K562 (cell line): ENCODE results near the gene RNF180. TPM values are rescaled to one million over a fixed set of nuclear protein-coding genes. Genes with fewer than 3 reads are reported as not detected.

ENCODE experiments used
- ATAC-seq: fragments of 200-7000 bp; cut with Tn5 transposase; 3 replicates; pipeline ENCODE4 v1.9.1; 2020; ENCODE audit warnings: moderate library complexity
- BruUV-seq: library from RNA; stranded (reverse); fragments of 400-500 nt; replicated peaks from 2 replicates; lab custom pipeline; 2021; lab: Mats Ljungman, UMichigan
- CTCF ChIA-PET: fragments of 300-600 bp; formaldehyde crosslinking; extraction: SDS; loops from one replicate; lab custom pipeline; 2021; ENCODE audit warnings: low intra/inter-chr PET ratio; lab: Yijun Ruan, JAX
- POLR2A ChIA-PET: fragments of 300-600, 350-650 bp; sonication (Branson Sonifier 250); formaldehyde crosslinking; extraction: SDS; loops from one replicate; lab custom pipeline; 2021; ENCODE audit warnings: antibody characterized with exemption, inconsistent platforms; lab: Yijun Ruan, JAX
- DNase-seq, 4 experiments: peaks; one replicate each; pipeline versions ENCODE4 v3.0.0 to v3.0.0-alpha.2; 2011 to 2018; ENCODE audit warnings: low spot score in 3 of 4, mixed read lengths in 3 of 4; ENCODE audit errors: extremely low read depth in 1 of 4
- FAIRE-seq: peaks from 2 replicates; lab custom pipeline; 2011; peaks lifted over from hg19 to GRCh38; lab: Jason Lieb, UNC
- H2AFZ ChIP-seq: 2 replicates; pipeline ENCODE4 v1.6.0; 2011; ENCODE audit warnings: low read depth, low read length, control low read depth, inconsistent platforms
- H3K27ac ChIP-seq: fragments of 200-600 bp; 3 replicates; pipeline ENCODE4 v1.8.0; 2011; ENCODE audit warnings: low read depth, mild to moderate bottlenecking, control low read depth, inconsistent platforms, low read length, moderate library complexity, mixed read lengths; ENCODE audit errors: extremely low read depth
- H3K27me3 ChIP-seq, 2 experiments: fragments of 300-600 bp in 1 of 2; 2 replicates in 1 of 2; 3 replicates in 1 of 2; pipeline versions ENCODE4 v1.6.0 to v1.8.0; 2011; ENCODE audit warnings: inconsistent platforms in 2 of 2, low read length in 2 of 2, mild to moderate bottlenecking in 1 of 2, mixed read lengths in 1 of 2, moderate library complexity in 1 of 2; ENCODE audit not compliant: control insufficient read depth in 2 of 2, insufficient read depth in 2 of 2
- H3K36me3 ChIP-seq: fragments of 300-600 bp; 3 replicates; pipeline ENCODE4 v1.8.0; 2011; ENCODE audit warnings: mild to moderate bottlenecking, low read length, inconsistent platforms; ENCODE audit not compliant: control insufficient read depth, insufficient read depth
- H3K4me1 ChIP-seq, 2 experiments: fragments of 200-600 bp in 1 of 2; replicated peaks in 1 of 2; 2 replicates in 1 of 2; 3 replicates in 1 of 2; pipeline versions ENCODE4 v1.5.1 to v1.8.0; 2011; ENCODE audit warnings: inconsistent platforms in 2 of 2, low read length in 2 of 2, mild to moderate bottlenecking in 1 of 2, mixed read lengths in 1 of 2, moderate library complexity in 1 of 2; ENCODE audit not compliant: control insufficient read depth in 2 of 2, insufficient read depth in 2 of 2
- H3K4me2 ChIP-seq: 2 replicates; pipeline ENCODE4 v1.6.1; 2011; ENCODE audit warnings: low read length, control low read depth, inconsistent platforms, mixed read lengths; ENCODE audit not compliant: insufficient read depth
- H3K4me3 ChIP-seq: fragments of 200-600 bp; sonication (generic), shearing (Covaris generic); 2 replicates; pipeline ENCODE4 v1.5.1; 2016; ENCODE audit warnings: control low read depth, inconsistent platforms
- H3K79me2 ChIP-seq: fragments of 200-600 bp; 3 replicates; pipeline ENCODE4 v1.8.0; 2011; ENCODE audit warnings: low read length, inconsistent platforms; ENCODE audit not compliant: control insufficient read depth, insufficient read depth
- H3K9ac ChIP-seq, 2 experiments: 2 replicates each; pipeline versions ENCODE4 v1.6.0 to v1.6.1; 2011; ENCODE audit warnings: low read depth in 2 of 2, low read length in 2 of 2, control low read depth in 1 of 2, inconsistent platforms in 1 of 2, mild to moderate bottlenecking in 1 of 2, mixed read lengths in 1 of 2; ENCODE audit not compliant: insufficient read depth in 1 of 2
- H3K9me1 ChIP-seq: one replicate; pipeline ENCODE4 v1.6.0; 2011; ENCODE audit warnings: inconsistent platforms, mild to moderate bottlenecking, low read length, moderate library complexity; ENCODE audit not compliant: control insufficient read depth, insufficient read depth
- H3K9me3 ChIP-seq: replicated peaks from 2 replicates; pipeline ENCODE4 v1.5.1; 2011; ENCODE audit warnings: low read depth, low read length, inconsistent platforms; ENCODE audit not compliant: control insufficient read depth, insufficient read depth
- H4K20me1 ChIP-seq: replicated peaks from 2 replicates; pipeline ENCODE4 v1.6.1; 2011; ENCODE audit warnings: low read length, inconsistent platforms, mixed read lengths; ENCODE audit not compliant: control insufficient read depth, insufficient read depth
- CBX2 ChIP-seq: fragments of 200-600 bp; sonication (generic); IDR thresholded peaks from one replicate; pipeline ENCODE4 v1.6.1; 2012; ENCODE audit warnings: mild to moderate bottlenecking, low read length, inconsistent platforms; ENCODE audit not compliant: insufficient read depth, poor library complexity, severe bottlenecking
- EP400 ChIP-seq: fragments of 450-650 bp; IDR thresholded peaks from 2 replicates; pipeline ENCODE4 v1.6.1; 2017; ENCODE audit warnings: antibody characterized with exemption, mild to moderate bottlenecking, moderate library complexity
- HNRNPLL ChIP-seq: fragments of 200-400 bp; formaldehyde crosslinking; IDR thresholded peaks from 2 replicates; pipeline ENCODE4 v1.6.1; 2017; ENCODE audit warnings: low read length, low read depth, mild to moderate bottlenecking; ENCODE audit not compliant: poor library complexity, severe bottlenecking
- HNRNPUL1 ChIP-seq: fragments of 200-400 bp; formaldehyde crosslinking; IDR thresholded peaks from 2 replicates; pipeline ENCODE4 v1.6.1; 2017; ENCODE audit warnings: low read length
- HOXB6 ChIP-seq: fragments of 250-450 bp; sonication (Bioruptor Pico); IDR thresholded peaks from 2 replicates; pipeline ENCODE4 v1.5.1; 2022; ENCODE audit warnings: mild to moderate bottlenecking, borderline replicate concordance
- KAT8 ChIP-seq: fragments of 450-650 bp; IDR thresholded peaks from 2 replicates; pipeline ENCODE4 v1.6.1; 2016; ENCODE audit warnings: low read depth, mild to moderate bottlenecking
- LCOR ChIP-seq: sonication (generic); formaldehyde crosslinking; IDR thresholded peaks from 2 replicates; pipeline ENCODE4 v1.8.0; 2022; ENCODE audit warnings: mild to moderate bottlenecking, missing genetic modification reagents
- MAFG ChIP-seq: fragments of 450-650 bp; conservative IDR thresholded peaks from 2 replicates; pipeline ENCODE4 v1.6.1; 2016; ENCODE audit warnings: missing genetic modification characterization, missing compliant biosample characterization
- MLX ChIP-seq, 2 experiments: fragments of 450-650 bp in 1 of 2; sonication (generic) in 1 of 2; formaldehyde crosslinking; conservative IDR thresholded peaks; 2 replicates each; pipeline versions ENCODE4 v1.4.0 to v1.8.1; 2020 to 2022; ENCODE audit warnings: mild to moderate bottlenecking in 1 of 2, missing genetic modification reagents in 1 of 2
- NR2C2 ChIP-seq, 2 experiments: fragments of 200-800 bp in 1 of 2; sonication (Bioruptor generic) in 1 of 2; sonication (generic) in 1 of 2; formaldehyde crosslinking in 1 of 2; IDR thresholded peaks; 2 replicates each; pipeline versions ENCODE4 v1.6.1 to v1.8.0; 2016 to 2022; ENCODE audit warnings: mild to moderate bottlenecking in 1 of 2, missing compliant biosample characterization in 1 of 2, missing genetic modification characterization in 1 of 2, missing genetic modification reagents in 1 of 2
- SNRNP70 ChIP-seq: fragments of 200-400 bp; formaldehyde crosslinking; optimal IDR thresholded peaks from 2 replicates; pipeline ENCODE3; 2017; ENCODE audit warnings: low read depth, low read length
- TEAD1 ChIP-seq, 2 experiments: fragments of 450-650 bp in 1 of 2; sonication (generic) in 1 of 2; formaldehyde crosslinking; IDR thresholded peaks; 2 replicates each; pipeline versions ENCODE4 v1.4.0 to v1.8.0; 2020 to 2022; ENCODE audit warnings: mild to moderate bottlenecking in 2 of 2, missing genetic modification reagents in 1 of 2
- TGIF2 ChIP-seq: sonication (generic); formaldehyde crosslinking; IDR thresholded peaks from 2 replicates; pipeline ENCODE4 v1.8.1; 2022; ENCODE audit warnings: mild to moderate bottlenecking, missing genetic modification reagents, moderate library complexity
- YBX1 ChIP-seq: fragments of 450-650 bp; IDR thresholded peaks from 2 replicates; pipeline ENCODE4 v1.7.1; 2016; ENCODE audit warnings: mild to moderate bottlenecking
- ZNF140 ChIP-seq: fragments of 250-450 bp; sonication (Bioruptor Pico); IDR thresholded peaks from 2 replicates; pipeline ENCODE4 v1.8.0; 2021; ENCODE audit warnings: moderate library complexity, mild to moderate bottlenecking, inconsistent platforms
- ZNF253 ChIP-seq: fragments of 250-450 bp; sonication (Bioruptor Pico); conservative IDR thresholded peaks from 2 replicates; pipeline ENCODE4 v1.6.1; 2021; ENCODE audit warnings: mild to moderate bottlenecking
- ZNF282 ChIP-seq: sonication (generic); formaldehyde crosslinking; IDR thresholded peaks from 2 replicates; pipeline ENCODE4 v1.8.1; 2023; ENCODE audit warnings: missing genetic modification reagents
- ZNF354B ChIP-seq: fragments of 250-450 bp; sonication (Bioruptor Pico); IDR thresholded peaks from 2 replicates; pipeline ENCODE4 v1.4.0; 2020
- WGBS: fragments of 100-300 bp; shearing (Covaris generic); methylation state at CpG from one replicate; pipeline ENCODE4 v1.1.6; 2016; ENCODE audit warnings: low coverage, mixed read lengths; ENCODE audit not compliant: insufficient coverage; ENCODE audit errors: missing lambda C conversion rate; 5-methylcytosine and 5-hydroxymethylcytosine counted together
- in situ Hi-C: fragments of 300-500 bp; cut with MboI; formaldehyde crosslinking; loops from 4 replicates; pipeline ENCODE4 v1.15.0; 2018; ENCODE audit warnings: inconsistent platforms, mixed read lengths
- intact Hi-C: fragments of 100-400 bp; cut with micrococcal nuclease; formaldehyde crosslinking; loops from 2 replicates; pipeline ENCODE4 v1.14.2; 2022
- polyA plus RNA-seq, 8 experiments: library from polyadenylated mRNA; depleted of rRNA in 4 of 8; stranded (reverse) in 5 of 8; unstranded in 3 of 8; fragments of >200 nt; fragmentation: Nextera tagmentation in 2 of 8; fragmentation: Illumina TruSeq in 1 of 8; extraction: Ambion mirVana in 2 of 8; extraction: Trizol in 1 of 8; gene quantifications; 2 replicates each; pipeline versions ENCODE4 v1.2.1 to v1.2.3, GENCODE V29; 2011 to 2014; ENCODE audit warnings: inconsistent platforms in 1 of 8, missing spikeins in 1 of 8
- total RNA-seq, 7 experiments: library from RNA; depleted of rRNA in 6 of 7; stranded (reverse); fragments of >200 nt in 6 of 7; fragmentation: Illumina TruSeq in 2 of 7; extraction: Trizol in 2 of 7; gene quantifications; 2 replicates each; pipeline versions ENCODE4 v1.2.1 to v1.2.3, GENCODE V29; 2011 to 2021; ENCODE audit warnings: low replicate concordance in 1 of 7
- TF ChIP-seq, protein P1 (sequence below): fragments of 250-450 bp; sonication (Bioruptor Pico); IDR thresholded peaks from 2 replicates; pipeline ENCODE4 v1.8.0; 2021; ENCODE audit warnings: moderate library complexity, mild to moderate bottlenecking, inconsistent platforms

The RNF180 gene
- total and polyA plus RNA-seq, 9 of the 15 experiments (the other 6 are each of a cell fraction or from before 2014, with no cell fraction given), result 0.05 TPM; not detected in 8

DNA sequence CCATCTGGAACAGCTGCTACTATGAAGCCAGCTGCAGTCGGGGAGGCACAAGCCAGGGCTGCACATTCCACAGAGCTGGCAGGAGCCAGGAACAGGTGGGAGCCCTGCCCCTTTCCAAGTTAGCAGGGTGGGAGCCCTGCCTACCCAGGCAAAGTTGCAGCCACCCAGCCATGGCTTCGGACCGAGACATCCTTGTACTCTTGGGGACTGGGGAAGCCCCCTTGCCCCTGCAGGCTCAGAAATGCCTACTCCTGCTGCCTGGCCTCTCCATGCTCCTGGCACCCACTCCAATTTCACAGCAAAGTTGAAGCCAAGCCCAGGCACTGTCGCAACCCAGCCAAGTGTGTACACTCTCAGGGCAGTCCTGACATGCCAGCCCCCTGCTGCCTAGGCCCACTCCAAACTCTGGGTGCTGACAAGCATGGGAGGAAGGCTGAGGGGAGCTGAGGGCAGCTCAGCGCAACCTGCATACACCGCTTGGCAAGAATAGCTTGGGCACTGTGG is 165.1 kb downstream of the RNF180 start (continued):
- TF ChIP-seq MLX (CRISPR knock-in tag; conservative IDR thresholded peaks at IDR 0.05) (no peak), TGIF2 (no peak), ZNF140 (CRISPR knock-in tag) (no peak), SNRNP70 (no peak), HNRNPUL1 (no peak)
- TF ChIP-seq, protein P1, sequence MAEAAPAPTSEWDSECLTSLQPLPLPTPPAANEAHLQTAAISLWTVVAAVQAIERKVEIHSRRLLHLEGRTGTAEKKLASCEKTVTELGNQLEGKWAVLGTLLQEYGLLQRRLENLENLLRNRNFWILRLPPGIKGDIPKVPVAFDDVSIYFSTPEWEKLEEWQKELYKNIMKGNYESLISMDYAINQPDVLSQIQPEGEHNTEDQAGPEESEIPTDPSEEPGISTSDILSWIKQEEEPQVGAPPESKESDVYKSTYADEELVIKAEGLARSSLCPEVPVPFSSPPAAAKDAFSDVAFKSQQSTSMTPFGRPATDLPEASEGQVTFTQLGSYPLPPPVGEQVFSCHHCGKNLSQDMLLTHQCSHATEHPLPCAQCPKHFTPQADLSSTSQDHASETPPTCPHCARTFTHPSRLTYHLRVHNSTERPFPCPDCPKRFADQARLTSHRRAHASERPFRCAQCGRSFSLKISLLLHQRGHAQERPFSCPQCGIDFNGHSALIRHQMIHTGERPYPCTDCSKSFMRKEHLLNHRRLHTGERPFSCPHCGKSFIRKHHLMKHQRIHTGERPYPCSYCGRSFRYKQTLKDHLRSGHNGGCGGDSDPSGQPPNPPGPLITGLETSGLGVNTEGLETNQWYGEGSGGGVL (CRISPR knock-in tag), result no peak

- FAIRE-seq, result no peak
- no peak for DNase-seq
- intact Hi-C loops, result no loop called here
- no peaks in the 10 kb centered on the region for H3K4me1 ChIP-seq
- no peaks in the 10 kb centered on the region for H3K79me2 ChIP-seq
- no peaks in the 10 kb centered on the region for H3K27me3 ChIP-seq
- no peaks in the 10 kb centered on the region for H4K20me1 ChIP-seq
- BruUV-seq, result no TSS peak
- no peaks in the 10 kb centered on the region; the same call in 1 of the 2 replicates for H3K9me3 ChIP-seq
- 0% methylated on average over 8 of the region's 9 CpGs for WGBS
- H3K9ac ChIP-seq, result no peak overlapping the region
- H2AFZ ChIP-seq, result no peak overlapping the region
- no peak for ATAC-seq
- POLR2A ChIA-PET, result no interaction called here
- in situ Hi-C loops, result no loop called here
- H3K4me2 ChIP-seq, result no peak overlapping the region
- no peaks in the 10 kb centered on the region for H3K9me1 ChIP-seq
- H3K27ac ChIP-seq, result no peak overlapping the region
- no peak overlapping the region for H3K4me3 ChIP-seq
- H3K36me3 ChIP-seq, result no peaks in the 10 kb centered on the region
- CTCF ChIA-PET, result no interaction called here
- TF ChIP-seq HOXB6 (CRISPR knock-in tag) (no peak), MAFG (tag) (no peak), ZNF354B (CRISPR knock-in tag) (no peak), EP400 (no peak), HNRNPLL (no peak), NR2C2 (CRISPR knock-in tag; IDR thresholded peaks at IDR 0.05) (no peak), NR2C2 (tag; IDR thresholded peaks at IDR 0.05) (no peak), YBX1 (no peak), TEAD1 (CRISPR knock-in tag; IDR thresholded peaks at IDR 0.05) (no peak), KAT8 (no peak), ZNF253 (CRISPR knock-in tag) (no peak), CBX2 (no peak), LCOR (CRISPR knock-in tag) (no peak), ZNF282 (CRISPR knock-in tag) (no peak)
These were observed 166.1 kb downstream of the RNF180 start for GRCh38 chr5:64331597-64332277.
